Measurements from ENCODE around the gene SCG3. TPM values are rescaled to one million over a fixed set of nuclear protein-coding genes. Genes with fewer than 3 reads are reported as not detected.

Gene SCG3
- total RNA-seq, 2 experiments from 2014 or later: not detected

GRCh38 chr15:51669381-51669780 is 11.9 kb upstream of the SCG3 start:
- H3K4me3 Mint-ChIP-seq: no peak overlapping the region

DNA sequence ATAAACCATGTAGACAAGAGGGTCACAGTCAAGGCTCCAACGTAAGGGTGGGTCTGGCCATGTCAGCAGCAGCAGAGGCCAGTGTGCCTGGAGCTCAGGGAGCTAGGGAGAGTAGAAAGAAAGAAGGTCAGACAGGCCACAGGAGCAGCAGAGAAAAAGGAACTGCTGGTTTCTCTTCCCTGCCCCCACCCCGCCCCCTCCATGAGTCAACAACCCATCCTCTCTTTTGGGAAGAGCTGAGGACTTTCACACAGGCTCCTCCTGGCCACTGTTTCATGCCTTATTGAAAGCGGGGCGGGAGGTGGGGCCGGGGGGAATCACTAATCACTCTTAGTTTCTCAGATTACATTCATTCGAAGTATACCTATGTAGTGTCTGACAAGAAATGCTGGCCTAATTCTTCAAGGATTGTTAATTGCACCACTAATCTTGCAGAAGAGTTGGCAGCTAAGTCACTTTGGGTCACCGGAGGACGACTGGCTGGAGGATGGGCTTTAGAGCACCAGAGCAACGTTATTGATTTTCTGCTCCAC is 9.1 kb upstream of the SCG3 start:
- no peak overlapping the region for H3K4me3 Mint-ChIP-seq
- peaks cover 20% of the 10 kb centered on the region for H3K27me3 Mint-ChIP-seq
- H3K4me1 Mint-ChIP-seq: peaks cover 4% of the 10 kb centered on the region
- no peak overlapping the region for H3K27ac Mint-ChIP-seq
- DNase-seq: no peak
- H3K36me3 Mint-ChIP-seq: no peaks in the 10 kb centered on the region
- no peaks in the 10 kb centered on the region for H3K9me3 Mint-ChIP-seq

More at GRCh38 chr15:51669381-51669780, 11.9 kb upstream of the SCG3 start:
- Mint-ChIP-seq H3K4me1 (peaks cover 4% of the 10 kb centered on the region), H3K27ac (no peak overlapping the region), H3K36me3 (no peaks in the 10 kb centered on the region), H3K9me3 (no peaks in the 10 kb centered on the region), H3K27me3 (peaks cover 20% of the 10 kb centered on the region)
- no peak for DNase-seq

- no peak overlapping the region for H3K27ac Mint-ChIP-seq
- H3K4me3 Mint-ChIP-seq: no peak overlapping the region
- no peaks in the 10 kb centered on the region for H3K9me3 Mint-ChIP-seq
- peaks cover 15% of the 10 kb centered on the region for H3K27me3 Mint-ChIP-seq
- no peaks in the 10 kb centered on the region for H3K36me3 Mint-ChIP-seq
- H3K4me1 Mint-ChIP-seq: no peaks in the 10 kb centered on the region
- no peak for DNase-seq
Observed at GRCh38 chr15:51672913-51673857, 8.1 kb upstream of the SCG3 start.

GRCh38 chr15:51675234-51675633 is 6.1 kb upstream of the SCG3 start:
- Mint-ChIP-seq H3K4me1 (no peaks in the 10 kb centered on the region), H3K36me3 (no peaks in the 10 kb centered on the region), H3K9me3 (no peaks in the 10 kb centered on the region)

DNA sequence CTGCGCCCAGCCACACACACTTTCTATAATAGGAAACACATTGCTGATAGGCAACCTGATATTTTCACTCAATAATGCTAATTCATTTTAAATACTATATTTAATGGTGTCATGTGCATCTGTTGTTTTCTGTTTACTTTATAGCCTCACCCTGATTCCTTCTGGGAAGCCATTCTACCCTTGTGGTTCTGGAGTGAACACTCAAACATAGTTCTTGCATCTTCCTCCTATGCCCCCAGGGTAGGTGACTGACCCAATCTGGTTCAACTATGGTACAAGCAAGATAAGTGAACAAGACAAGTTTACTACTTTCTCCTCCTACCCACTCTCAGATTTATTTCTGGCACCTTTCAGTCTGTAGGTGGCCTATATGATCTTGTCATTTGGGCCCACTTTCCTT is 4.3 kb upstream of the SCG3 start:
- Mint-ChIP-seq H3K4me3 (no peak overlapping the region), H3K4me1 (peaks cover 5% of the 10 kb centered on the region), H3K9me3 (no peaks in the 10 kb centered on the region), H3K27ac (no peak overlapping the region), H3K36me3 (no peaks in the 10 kb centered on the region), H3K27me3 (peaks cover 26% of the 10 kb centered on the region)
- DNase-seq: no peak

More at GRCh38 chr15:51675234-51675633, 6.1 kb upstream of the SCG3 start:
- Mint-ChIP-seq H3K27me3 (peaks cover 18% of the 10 kb centered on the region), H3K27ac (no peak overlapping the region), H3K4me3 (no peak overlapping the region)
- DNase-seq: no peak

DNA sequence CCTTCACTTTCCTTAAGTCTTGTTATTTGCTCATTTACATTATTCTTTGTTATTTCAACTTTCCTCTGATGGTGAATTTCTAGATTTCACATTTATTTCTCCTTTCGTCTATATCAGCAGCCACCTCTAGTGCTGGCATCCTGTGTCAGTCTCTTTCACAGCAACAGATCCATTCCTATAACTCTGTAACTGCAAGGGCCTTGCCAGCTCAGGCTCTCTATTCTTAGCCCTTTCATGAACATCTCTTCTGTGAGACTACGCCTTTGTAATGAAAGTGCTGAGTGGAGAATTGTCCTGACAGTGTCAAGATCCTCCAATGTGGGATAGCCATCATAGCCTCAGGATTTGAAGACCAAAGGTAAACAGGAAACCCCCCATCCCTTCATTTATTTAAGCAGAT is 3.9 kb upstream of the SCG3 start:
- DNase-seq: no peak
- Mint-ChIP-seq H3K27me3 (peaks cover 28% of the 10 kb centered on the region), H3K27ac (no peak overlapping the region), H3K4me3 (no peak overlapping the region), H3K36me3 (no peaks in the 10 kb centered on the region), H3K9me3 (no peaks in the 10 kb centered on the region), H3K4me1 (peaks cover 5% of the 10 kb centered on the region)

GRCh38 chr15:51678096-51678495 is 3.2 kb upstream of the SCG3 start:
- Mint-ChIP-seq H3K9me3 (no peaks in the 10 kb centered on the region), H3K4me1 (peaks cover 5% of the 10 kb centered on the region), H3K36me3 (no peaks in the 10 kb centered on the region), H3K4me3 (no peak overlapping the region), H3K27ac (no peak overlapping the region), H3K27me3 (peaks cover 33% of the 10 kb centered on the region)
- DNase-seq: no peak

DNA sequence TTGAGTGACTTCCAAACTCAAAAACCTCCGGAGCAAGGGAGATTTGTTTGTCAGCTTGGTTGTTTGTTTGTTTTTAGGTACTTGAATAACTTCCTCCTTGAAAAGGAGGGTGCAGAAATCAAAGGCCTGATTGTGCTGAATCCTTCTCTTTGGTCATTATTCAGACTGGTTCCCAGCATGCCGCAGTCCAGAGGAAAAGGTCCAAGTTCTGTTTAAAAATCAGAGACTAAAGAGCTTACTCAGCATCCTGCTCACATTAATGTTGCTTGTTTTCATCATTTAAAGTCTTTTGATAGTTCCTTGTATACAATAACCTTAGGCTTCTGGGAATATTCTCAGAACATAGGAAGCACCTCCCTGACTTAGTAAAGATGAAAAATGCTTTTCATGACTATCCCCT is 982 bp upstream of the SCG3 start:
- Mint-ChIP-seq H3K27me3 (peaks cover 53% of the 10 kb centered on the region), H3K4me1 (peaks cover 5% of the 10 kb centered on the region), H3K9me3 (no peaks in the 10 kb centered on the region), H3K36me3 (no peaks in the 10 kb centered on the region), H3K27ac (no peak overlapping the region), H3K4me3 (no peak overlapping the region)
- DNase-seq: no peak

DNA sequence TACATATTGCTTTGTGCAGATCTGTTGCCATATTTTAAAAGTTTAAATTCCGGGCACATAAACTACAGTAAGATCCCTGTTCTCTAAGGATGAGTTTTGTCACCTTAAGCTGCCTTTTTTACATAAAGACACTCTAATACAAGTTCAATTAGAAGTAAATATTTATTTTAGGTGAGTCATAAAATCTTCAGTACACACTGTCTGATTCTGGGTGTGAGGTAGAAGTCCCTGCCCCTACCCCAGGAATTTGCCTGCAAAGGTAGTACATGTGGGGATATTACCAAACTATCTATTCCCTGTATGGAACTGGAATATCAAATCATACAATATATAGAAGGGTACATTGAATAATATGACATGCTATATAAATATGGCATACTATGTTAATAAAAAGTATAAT is 6.3 kb downstream of the SCG3 start:
- H3K27me3 Mint-ChIP-seq: peaks cover 46% of the 10 kb centered on the region
- DNase-seq: no peak
- no peak overlapping the region for H3K4me3 Mint-ChIP-seq
- no peaks in the 10 kb centered on the region for H3K36me3 Mint-ChIP-seq
- H3K27ac Mint-ChIP-seq: no peak overlapping the region
- H3K4me1 Mint-ChIP-seq: peaks cover 7% of the 10 kb centered on the region
- no peaks in the 10 kb centered on the region for H3K9me3 Mint-ChIP-seq

DNA sequence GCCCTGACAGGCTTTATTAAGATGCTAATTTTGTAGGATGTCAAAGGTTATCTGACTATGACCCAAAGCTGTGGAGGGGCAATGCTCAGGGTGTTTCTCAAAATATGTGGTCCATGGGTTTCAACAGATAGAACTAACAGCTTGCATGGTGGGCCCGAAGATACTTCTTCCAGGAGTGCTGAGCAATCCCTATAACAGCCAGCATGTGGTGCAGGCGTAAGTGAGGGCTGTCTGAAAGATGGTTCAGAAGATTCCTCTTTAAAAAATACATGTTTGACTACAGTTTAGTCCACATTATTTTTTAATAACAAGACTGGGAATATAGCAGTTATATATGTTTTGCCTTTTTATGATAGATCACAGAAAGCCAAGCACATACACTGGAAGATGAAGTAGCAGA is 7.6 kb downstream of the SCG3 start:
- Mint-ChIP-seq H3K27ac (no peak overlapping the region), H3K36me3 (no peaks in the 10 kb centered on the region), H3K27me3 (peaks cover 46% of the 10 kb centered on the region)

GRCh38 chr15:51692154-51692553 is 10.9 kb downstream of the SCG3 start:
- peaks cover 15% of the 10 kb centered on the region for H3K4me1 Mint-ChIP-seq
- no peak for DNase-seq
- H3K27ac Mint-ChIP-seq: no peak overlapping the region
- H3K36me3 Mint-ChIP-seq: no peaks in the 10 kb centered on the region
- H3K27me3 Mint-ChIP-seq: peaks cover 28% of the 10 kb centered on the region
- H3K9me3 Mint-ChIP-seq: no peaks in the 10 kb centered on the region
- no peak overlapping the region for H3K4me3 Mint-ChIP-seq

More for the DNA sequence above, 7.6 kb downstream of the SCG3 start:
- Mint-ChIP-seq H3K4me1 (peaks cover 13% of the 10 kb centered on the region), H3K4me3 (no peak overlapping the region), H3K9me3 (no peaks in the 10 kb centered on the region)
- DNase-seq: no peak

- H3K36me3 Mint-ChIP-seq: no peaks in the 10 kb centered on the region
- H3K4me3 Mint-ChIP-seq: no peak overlapping the region
- H3K9me3 Mint-ChIP-seq: no peaks in the 10 kb centered on the region
- peaks cover 17% of the 10 kb centered on the region for H3K4me1 Mint-ChIP-seq
- H3K27ac Mint-ChIP-seq: no peak overlapping the region
- DNase-seq: no peak
- peaks cover 14% of the 10 kb centered on the region for H3K27me3 Mint-ChIP-seq
Observed at GRCh38 chr15:51696566-51696965, 15.3 kb downstream of the SCG3 start.

DNA sequence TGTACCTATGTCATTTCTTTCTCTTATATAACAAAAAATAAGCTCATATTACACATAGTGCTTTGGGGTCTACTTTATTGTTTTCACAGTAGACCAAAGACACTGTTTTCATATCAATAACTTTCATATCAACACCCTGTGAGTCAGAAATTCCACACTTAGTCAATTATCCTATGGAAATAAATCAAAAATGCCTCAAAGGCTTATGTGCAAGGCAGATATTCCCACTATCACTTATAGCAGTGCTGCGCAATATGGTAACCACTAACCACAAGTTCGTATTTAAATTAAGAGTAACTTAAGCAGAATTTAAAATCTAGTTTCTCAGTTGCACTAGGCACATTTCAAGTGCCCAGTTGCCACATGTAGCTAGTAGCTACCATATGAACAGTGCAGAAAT is 15.9 kb downstream of the SCG3 start:
- no peaks in the 10 kb centered on the region for H3K9me3 Mint-ChIP-seq
- no peak overlapping the region for H3K4me3 Mint-ChIP-seq
- H3K4me1 Mint-ChIP-seq: peaks cover 13% of the 10 kb centered on the region
- DNase-seq: no peak
- H3K27ac Mint-ChIP-seq: no peak overlapping the region
- peaks cover 13% of the 10 kb centered on the region for H3K27me3 Mint-ChIP-seq
- no peaks in the 10 kb centered on the region for H3K36me3 Mint-ChIP-seq

DNA sequence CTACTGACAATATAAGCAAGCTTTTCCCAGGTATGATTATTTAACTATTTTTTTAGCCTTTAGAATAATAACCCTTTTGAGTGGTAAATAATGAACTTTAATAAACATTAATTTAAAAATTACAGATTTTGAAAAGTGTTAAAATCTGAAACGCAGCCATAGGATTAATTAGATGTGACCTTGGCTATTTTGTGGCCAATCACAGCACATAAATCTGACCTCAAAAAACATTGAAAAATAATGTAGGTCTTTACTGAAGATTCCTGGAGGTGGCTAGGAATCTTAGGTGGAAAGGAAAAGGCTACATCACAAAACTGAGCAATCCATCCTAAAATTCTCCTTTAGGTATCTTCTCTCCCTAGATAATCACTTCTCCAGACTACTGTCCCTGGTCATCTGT is 18.1 kb downstream of the SCG3 start:
- H3K27me3 Mint-ChIP-seq: peaks cover 9% of the 10 kb centered on the region
- no peak overlapping the region for H3K27ac Mint-ChIP-seq
- no peaks in the 10 kb centered on the region for H3K9me3 Mint-ChIP-seq
- no peak overlapping the region for H3K4me3 Mint-ChIP-seq
- no peaks in the 10 kb centered on the region for H3K36me3 Mint-ChIP-seq
- no peak for DNase-seq
- peaks cover 4% of the 10 kb centered on the region for H3K4me1 Mint-ChIP-seq

DNA sequence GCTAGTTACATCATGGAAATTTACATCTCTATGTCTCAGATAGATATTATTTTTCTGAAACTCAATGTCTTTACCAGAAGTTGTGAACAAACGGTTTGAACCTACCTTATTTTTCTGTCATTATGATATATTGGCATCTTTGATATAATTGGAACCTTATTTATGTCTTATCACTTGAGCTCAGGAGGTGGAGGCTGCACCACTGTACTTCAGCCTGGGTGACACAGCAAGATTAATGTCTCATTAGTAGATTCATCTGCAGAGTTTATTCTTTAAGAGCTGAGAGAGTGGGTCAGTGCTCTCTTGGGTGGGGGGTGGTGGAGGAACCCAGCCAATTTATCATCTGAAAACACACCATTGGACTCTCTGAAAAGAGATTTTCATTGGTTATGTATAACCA is 21.4 kb downstream of the SCG3 start:
- Mint-ChIP-seq H3K4me1 (no peaks in the 10 kb centered on the region), H3K27ac (no peak overlapping the region), H3K36me3 (no peaks in the 10 kb centered on the region), H3K4me3 (no peak overlapping the region), H3K27me3 (peaks cover 11% of the 10 kb centered on the region), H3K9me3 (no peaks in the 10 kb centered on the region)
- no peak for DNase-seq

DNA sequence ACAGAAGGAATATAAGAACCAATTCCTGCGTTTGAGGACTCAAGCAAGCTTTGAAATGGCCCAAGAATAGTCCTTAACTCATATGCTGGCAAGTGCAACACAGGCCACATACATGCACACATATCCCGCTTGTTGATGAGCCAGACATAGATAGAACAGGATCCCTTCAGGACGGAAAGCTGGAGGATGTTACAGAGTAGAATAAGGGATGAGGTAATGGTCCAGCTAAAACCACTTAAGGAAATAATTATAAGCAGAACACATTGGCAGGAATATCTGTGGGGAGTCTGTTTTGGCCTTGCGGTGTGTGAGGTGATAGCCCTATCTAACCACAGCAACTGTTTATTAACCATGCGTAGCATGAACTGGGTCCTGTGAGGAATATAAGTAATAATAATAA is 25.0 kb downstream of the SCG3 start:
- H3K9me3 Mint-ChIP-seq: no peaks in the 10 kb centered on the region
- DNase-seq: no peak
- H3K4me1 Mint-ChIP-seq: no peaks in the 10 kb centered on the region
- H3K27ac Mint-ChIP-seq: no peak overlapping the region
- peaks cover 7% of the 10 kb centered on the region for H3K27me3 Mint-ChIP-seq
- no peak overlapping the region for H3K4me3 Mint-ChIP-seq
- H3K36me3 Mint-ChIP-seq: no peaks in the 10 kb centered on the region
